Esophagus muscularis mucosa (tissue), 4 donors: ENCODE data around the gene ST7.

Experiments
- CTCF ChIP-seq, 3 experiments: fragments of 200-600 bp in 2 of 3; fragments of 450-650 bp in 1 of 3; sonication (generic) in 2 of 3; IDR thresholded peaks; one replicate each; pipeline ENCODE4 v1.5.1; 2017 to 2019; ENCODE audit warnings: antibody characterized with exemption in 3 of 3, mild to moderate bottlenecking in 2 of 3, moderate library complexity in 1 of 3
- EP300 ChIP-seq: sonication (generic); formaldehyde crosslinking; IDR thresholded peaks from one replicate; pipeline ENCODE4 v1.6.1; 2017; ENCODE audit warnings: antibody characterized with exemption
- POLR2AphosphoS5 ChIP-seq, 2 donors: sonication (generic); formaldehyde crosslinking; IDR thresholded peaks; one replicate each; pipeline ENCODE4 v1.6.1; 2017; ENCODE audit warnings: antibody characterized with exemption in 2 of 2

GRCh38 chr7:117269886-117270285 lies 316.6 kb downstream of the ST7 start:
- no peak for TF ChIP-seq POLR2AphosphoS5 (IDR thresholded peaks at IDR 0.05)
- TF ChIP-seq CTCF (IDR thresholded peaks at IDR 0.05): no peak
- no peak for TF ChIP-seq EP300
